ENCODE data around the gene FSTL3.
"Not testable (repeated sequence)": the region's sequence is repeated elsewhere in the genome, so short reads cannot be mapped to it uniquely, and the experiment has no call there.

DNA sequence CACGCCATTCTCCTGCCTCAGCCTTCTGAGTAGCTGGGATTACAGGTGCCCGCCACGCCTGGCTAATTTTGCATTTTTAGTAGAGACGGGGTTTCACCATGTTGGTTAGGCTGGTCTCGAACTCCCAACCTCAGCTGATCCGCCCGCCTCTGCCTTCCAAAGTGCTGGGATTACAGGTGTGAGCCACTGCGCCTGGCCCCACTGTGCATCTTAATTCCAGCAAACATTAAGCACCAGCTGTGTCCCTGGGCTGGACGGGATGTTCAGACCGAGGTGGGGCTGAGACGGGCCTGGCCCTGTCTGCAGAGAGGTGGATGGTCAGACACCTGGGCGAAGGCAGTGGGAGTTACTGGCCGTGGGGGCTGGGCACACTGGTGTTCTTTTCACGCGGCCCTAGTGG is 53.4 kb downstream of the FSTL3 start:
- TF ChIP-seq, protein P1, sequence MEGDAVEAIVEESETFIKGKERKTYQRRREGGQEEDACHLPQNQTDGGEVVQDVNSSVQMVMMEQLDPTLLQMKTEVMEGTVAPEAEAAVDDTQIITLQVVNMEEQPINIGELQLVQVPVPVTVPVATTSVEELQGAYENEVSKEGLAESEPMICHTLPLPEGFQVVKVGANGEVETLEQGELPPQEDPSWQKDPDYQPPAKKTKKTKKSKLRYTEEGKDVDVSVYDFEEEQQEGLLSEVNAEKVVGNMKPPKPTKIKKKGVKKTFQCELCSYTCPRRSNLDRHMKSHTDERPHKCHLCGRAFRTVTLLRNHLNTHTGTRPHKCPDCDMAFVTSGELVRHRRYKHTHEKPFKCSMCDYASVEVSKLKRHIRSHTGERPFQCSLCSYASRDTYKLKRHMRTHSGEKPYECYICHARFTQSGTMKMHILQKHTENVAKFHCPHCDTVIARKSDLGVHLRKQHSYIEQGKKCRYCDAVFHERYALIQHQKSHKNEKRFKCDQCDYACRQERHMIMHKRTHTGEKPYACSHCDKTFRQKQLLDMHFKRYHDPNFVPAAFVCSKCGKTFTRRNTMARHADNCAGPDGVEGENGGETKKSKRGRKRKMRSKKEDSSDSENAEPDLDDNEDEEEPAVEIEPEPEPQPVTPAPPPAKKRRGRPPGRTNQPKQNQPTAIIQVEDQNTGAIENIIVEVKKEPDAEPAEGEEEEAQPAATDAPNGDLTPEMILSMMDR (IDR thresholded peaks at IDR 0.05; ENCODE audit: low read depth, low read length, poor library complexity, severe bottlenecking) = not testable (repeated sequence)
- TF ChIP-seq EZH2phosphoT487 (IDR thresholded peaks at IDR 0.05; ENCODE audit: borderline replicate concordance, low read length) = not testable (repeated sequence)

All from DOHH2 (cell line).